MM.1S (cell line): ENCODE data around the gene ALDH1B1.

Source experiments
- EZH2 ChIP-seq: fragments of 300-600 bp; sonication (generic); optimal IDR thresholded peaks from 2 replicates; pipeline ENCODE3; 2017; ENCODE audit warnings: low read depth, mild to moderate bottlenecking, antibody characterized with exemption, low read length, mixed read lengths
- EZH2phosphoT487 ChIP-seq: fragments of 300-600 bp; sonication (generic); IDR thresholded peaks from 2 replicates; pipeline ENCODE4 v1.6.1; 2018; ENCODE audit warnings: antibody characterized with exemption, low read length
- TF ChIP-seq, protein P1 (sequence below): fragments of 300-600 bp; sonication (generic); IDR thresholded peaks from 2 replicates; pipeline ENCODE4 v1.5.1; 2016; ENCODE audit warnings: antibody characterized with exemption, low read length, mixed read lengths

DNA sequence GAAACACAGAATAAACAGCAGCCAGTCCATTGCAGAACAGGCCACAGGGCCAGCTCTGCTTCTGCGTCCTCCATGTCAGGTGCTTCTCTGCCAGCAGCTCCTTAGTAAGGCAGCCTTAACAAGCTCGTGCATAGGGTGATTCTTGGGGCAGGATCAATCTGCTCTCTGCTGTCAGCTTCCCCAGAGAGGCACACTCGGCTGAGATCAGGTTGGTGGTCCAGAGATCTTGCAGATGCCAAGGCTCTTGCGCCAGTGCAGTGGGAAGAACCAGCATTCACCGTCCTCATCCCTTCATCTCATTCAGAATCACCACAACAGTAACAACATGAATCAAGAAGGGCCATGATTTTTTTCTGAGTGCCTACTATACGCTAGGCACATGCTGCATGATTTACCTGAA, 49.0 kb upstream of the ALDH1B1 start:
- TF ChIP-seq, protein P1, sequence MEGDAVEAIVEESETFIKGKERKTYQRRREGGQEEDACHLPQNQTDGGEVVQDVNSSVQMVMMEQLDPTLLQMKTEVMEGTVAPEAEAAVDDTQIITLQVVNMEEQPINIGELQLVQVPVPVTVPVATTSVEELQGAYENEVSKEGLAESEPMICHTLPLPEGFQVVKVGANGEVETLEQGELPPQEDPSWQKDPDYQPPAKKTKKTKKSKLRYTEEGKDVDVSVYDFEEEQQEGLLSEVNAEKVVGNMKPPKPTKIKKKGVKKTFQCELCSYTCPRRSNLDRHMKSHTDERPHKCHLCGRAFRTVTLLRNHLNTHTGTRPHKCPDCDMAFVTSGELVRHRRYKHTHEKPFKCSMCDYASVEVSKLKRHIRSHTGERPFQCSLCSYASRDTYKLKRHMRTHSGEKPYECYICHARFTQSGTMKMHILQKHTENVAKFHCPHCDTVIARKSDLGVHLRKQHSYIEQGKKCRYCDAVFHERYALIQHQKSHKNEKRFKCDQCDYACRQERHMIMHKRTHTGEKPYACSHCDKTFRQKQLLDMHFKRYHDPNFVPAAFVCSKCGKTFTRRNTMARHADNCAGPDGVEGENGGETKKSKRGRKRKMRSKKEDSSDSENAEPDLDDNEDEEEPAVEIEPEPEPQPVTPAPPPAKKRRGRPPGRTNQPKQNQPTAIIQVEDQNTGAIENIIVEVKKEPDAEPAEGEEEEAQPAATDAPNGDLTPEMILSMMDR: no peak
- TF ChIP-seq EZH2: no peak
- TF ChIP-seq EZH2phosphoT487: no peak
